CD4-positive, alpha-beta T cell treated with Interleukin-4 for 1 hour (primary cell): ENCODE results near the gene NUP210.

Experiments
- DNase-seq, 2 donors: peaks; one replicate each; pipeline ENCODE4 v3.0.0-alpha.2; 2020 to 2022

Gene NUP210

DNA sequence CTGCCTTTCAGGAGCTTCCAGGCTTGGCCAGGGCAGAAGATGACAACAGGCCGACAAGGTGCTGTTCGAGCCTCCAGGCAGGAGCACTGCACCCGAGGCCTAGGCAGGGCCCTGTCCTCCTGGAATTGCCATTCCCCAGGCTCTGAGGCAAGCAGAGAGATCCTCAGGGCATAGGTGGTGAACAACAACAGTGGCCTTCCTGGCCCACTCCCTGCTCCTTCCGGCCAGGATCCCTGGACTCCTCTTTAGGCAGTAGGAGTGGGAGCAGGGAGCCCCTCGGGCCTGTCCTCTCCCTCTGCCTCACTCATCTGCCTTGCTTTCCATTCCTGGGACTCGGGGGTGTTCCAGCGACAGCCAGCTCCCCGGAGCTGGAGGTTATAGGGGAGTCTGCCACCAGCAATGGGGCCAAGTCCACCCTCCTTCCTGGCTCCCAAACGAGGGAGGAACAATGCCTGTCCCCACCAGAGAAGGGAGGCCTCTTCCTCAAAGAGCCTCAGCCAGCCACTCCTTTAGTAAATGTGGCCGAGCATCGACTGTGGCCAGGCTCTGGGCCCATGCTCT lies 135.0 kb downstream of the NUP210 start:
- no peak for DNase-seq

DNA sequence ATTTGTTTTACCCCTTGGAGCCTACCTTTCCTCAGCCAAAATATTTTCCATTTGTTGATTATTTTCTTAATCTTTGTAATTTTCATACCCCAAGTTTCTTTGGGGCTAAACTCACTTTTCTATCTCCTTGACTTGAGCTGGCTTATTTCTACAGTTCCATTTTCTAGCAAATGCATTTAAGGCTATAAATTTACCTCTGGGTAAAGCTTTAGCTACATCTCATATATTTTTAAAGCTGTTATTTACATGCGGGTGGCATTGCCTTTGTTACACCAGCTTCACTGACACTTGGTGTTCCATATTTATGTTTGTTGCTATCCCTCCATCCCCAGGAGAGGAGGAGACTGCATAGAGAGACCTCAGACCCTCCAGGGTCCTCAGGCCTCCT lies 136.3 kb downstream of the NUP210 start:
- no peak for DNase-seq

- DNase-seq, result no peak
Measured at GRCh38 chr3:13282986-13283876, 136.9 kb downstream of the NUP210 start.

DNA sequence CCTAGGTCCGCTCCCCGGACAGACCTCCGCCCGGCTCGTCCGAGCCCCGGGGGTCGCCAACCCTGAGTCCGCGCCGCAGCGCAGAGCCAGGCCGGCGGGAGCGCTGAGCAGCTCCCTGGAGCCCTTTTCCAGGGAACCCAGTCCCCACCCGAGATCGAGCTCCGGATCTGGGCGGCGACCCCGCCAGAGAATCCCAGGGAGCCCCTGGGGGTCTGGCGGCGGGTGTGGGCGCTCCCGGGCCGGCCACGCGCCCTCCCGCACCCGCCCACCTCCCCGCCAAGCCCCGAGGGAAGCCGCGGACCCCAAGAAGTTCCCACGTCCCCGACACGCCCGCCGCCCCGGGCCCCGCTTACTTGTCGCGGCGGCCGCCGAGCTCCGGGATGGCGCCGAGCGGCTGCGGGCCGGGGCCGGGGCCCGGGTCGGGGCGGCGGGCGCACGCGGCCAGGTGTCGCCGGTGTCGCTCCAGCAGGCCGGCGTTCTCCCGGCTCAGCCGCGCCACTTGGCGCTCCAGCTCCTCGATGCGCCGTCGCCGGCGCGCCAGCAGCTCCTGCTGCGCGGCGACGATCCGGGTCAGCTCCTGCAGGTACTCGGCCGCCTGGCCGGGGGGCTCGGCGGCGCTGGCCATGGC lies 137.7 kb downstream of the NUP210 start:
- no peak for DNase-seq

DNA sequence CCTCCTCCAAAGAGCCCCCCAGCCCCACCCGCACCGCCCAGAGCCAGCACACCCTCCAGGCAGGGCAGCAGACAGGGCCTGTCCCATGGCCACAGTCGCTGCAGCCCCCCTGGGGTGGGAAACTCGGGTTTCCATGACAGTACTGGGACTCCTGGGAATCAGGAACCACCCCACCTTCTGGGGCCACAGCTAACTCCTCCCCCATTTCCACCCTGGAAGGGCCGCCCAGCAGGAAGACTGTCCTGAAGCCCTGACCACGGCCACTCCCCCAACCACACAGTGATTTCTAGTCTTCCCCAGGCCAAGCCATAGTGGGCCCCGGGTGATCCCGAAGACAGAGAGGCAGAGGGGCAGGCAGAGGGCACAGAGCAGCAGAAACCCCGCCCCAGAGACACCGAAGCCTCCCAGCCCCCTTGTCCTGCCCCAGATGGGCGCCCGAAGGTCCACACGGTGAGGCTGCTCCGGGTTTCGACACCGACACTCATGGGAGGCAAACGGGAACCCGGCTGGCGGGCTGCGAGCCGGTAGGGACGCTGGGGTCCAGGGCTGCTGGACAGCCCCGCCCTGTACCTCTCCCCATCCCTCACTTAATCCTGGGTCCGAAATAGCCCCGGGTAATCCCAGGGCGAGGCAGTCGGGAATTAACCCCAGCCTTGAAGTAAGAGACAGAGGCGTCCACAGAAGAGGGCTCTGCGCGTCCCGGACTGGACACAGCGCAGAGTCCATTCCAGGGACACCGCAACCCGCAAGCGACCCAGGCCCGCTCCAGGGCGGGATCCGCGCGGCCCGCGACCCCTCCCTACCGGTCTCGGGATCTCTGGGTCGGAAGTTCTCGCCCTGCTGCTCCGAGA lies 138.4 kb downstream of the NUP210 start:
- no peak for DNase-seq

GRCh38 chr3:13280811-13281506 lies 139.2 kb downstream of the NUP210 start:
- DNase-seq, result no peak

- DNase-seq, result no peak
Measured at GRCh38 chr3:13280122-13280790, 139.9 kb downstream of the NUP210 start.

- no peak for DNase-seq
Measured at GRCh38 chr3:13279532-13279910, 140.6 kb downstream of the NUP210 start.

DNA sequence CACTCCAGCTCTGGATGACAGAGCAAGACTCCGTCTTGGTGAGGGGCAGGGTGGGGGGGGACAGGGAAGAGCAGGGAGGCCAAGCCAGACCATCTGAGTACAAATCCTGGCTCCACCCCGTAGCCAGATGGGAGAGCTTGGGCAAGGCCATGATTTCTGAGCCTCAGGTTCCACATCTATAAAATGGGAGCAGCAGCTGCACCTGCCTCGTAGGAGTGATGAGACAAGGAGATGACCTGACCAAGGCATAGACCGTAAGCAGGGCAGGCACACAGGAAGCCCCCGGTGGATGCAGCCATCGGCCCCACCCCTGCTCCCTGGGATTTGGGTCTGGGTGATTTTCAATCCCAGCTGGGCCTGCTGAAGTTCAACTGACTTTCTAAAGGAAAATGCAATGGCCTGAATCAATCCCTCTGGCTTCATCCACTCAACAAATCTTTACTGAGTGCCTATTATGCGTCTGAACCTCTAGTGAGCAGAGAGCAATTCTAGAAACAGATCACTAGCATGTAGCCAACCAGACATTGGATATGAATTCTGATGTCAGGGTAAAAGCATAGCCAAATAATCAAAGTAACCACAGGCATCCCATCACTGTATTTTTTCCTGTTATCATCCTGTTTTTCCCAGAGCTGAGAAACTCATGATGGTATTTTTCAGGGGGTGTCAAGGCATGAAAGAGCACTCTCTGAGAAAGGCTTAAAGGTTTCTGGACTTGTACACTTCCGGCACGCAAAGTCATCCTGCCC lies 141.2 kb downstream of the NUP210 start:
- no peak for DNase-seq

DNA sequence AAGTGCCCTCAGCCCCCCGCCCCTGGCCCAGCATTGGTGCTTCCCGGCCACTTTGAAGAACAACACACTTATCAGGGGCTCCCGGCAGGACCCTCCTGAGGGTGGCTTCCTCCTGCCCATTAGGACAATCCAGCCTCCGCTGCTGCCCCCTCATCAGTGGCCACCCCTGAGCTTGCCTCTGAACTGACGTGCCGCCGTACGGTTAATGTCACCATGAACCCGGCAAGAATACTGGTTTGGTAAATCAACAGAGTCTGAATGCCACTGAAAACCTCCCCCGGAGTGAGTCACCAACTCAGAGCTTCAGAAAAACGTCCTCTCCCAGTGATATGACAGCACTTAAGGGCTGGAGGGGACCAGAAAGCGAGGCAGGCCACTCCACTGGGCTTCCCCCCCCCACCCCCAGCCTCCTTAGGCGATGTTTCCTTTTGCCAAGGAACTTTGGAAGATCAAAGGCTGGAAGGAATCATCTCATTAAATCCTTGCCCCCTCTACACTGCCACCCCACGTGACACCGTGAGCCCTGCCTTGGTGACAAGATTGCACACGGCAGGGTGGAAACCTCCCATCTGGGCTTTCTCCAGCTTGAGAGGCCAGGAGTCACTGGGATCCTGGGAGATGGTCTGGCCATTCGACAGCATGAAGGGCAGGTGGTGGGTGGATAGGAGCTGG lies 142.1 kb downstream of the NUP210 start:
- no peak for DNase-seq

DNA sequence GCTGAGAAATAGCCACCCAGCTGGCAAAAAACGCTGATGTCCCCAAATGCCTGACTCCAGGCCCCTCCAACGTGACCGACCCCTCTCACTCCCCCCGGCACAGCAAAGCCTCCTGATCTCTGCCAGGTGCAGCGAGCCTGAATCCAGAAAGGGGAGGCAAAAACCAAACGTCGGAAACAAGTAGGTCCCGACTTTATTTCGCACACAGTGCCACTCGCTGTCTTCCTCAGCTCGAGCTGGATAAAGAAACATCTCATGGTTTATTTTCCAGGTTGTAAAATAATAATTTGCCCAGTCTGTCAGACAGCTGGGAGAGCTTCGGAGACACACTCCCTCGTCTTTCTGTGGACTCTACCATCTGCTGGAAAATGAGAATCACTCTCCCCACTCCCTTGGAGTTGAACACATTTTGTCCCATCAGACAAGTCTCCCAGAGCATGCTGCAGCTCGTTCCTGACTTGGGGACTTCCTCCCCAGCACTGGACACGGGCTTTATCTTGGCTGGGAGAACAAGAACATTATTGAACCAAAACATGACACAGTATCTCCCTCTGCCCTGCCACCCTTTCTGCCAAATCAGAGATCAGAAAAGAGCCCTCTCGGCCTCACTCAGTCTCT lies 142.8 kb downstream of the NUP210 start:
- DNase-seq, result no peak

DNA sequence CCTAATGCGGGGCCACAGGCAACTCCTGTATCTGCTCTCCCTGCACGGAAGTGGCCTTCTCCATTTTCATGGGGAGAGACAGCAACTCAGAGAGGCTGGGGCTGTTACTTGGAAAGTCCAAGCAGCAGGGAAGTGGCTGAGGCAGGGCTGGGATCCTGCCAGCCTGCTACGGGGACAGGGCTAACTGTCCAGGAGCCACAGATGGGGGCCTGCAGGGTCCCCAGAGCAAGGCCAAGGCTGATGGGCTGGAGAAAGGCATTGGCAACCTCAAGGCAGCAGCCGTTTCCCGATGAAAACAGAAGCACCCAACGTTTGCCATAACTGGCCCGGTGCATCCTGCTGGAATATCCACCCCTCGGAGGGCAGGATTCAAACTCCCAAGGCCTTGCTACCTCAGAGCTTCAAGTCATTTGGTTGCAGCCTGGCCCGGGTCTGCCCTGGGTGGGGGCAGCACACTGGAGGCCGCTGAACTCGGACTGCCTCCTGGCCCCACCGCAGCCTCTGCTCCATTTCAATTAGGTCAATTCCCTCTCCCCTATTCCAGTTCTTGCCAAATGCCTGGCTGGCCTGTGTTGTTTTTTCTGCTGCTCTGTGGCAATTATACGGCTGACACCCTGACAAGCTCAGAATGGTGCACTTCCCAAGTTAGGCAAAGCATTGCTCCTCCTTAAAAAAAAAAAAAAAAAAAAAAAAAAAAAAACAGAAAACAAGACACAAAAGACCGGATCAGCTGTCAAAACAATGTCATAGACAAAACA lies 143.5 kb downstream of the NUP210 start:
- DNase-seq, result no peak

- DNase-seq, result no peak
Measured at GRCh38 chr3:13275376-13276005, 144.6 kb downstream of the NUP210 start.

DNA sequence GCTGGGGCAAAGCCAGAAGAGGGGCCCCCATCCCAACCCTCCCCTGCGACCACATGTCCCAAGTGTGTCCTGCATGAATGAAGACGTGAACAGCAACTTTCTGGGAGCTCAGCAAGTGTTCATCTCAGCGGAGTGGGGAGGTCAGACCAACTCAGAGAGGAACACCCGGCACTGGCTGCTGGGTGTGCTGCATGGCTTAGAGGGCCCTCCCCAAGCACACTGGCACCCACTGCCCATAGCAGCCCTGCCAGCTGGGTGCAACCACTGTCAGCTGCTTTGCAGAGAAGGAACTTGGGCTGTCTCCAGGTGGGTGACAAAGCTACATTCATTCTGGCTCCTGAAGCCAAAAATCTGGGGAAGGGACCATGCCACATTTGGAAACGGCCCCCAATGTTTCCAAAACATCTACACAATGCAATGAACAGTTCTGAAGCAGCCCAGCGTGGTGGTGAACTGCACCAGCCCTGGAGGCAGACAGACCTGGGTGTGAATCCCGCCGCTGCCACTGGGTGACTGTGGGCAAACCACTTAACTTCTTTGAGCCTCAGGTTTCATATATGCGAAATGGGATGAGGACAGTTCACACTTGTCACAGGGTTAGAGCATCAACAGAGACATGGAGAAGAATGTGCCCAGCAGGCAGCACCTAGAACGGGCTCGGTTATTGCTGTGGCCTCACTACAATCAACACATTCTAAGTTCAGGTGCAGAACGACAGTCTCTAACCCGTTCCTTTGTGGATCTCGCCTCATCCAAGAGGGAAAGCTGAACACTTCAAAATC lies 145.4 kb downstream of the NUP210 start:
- no peak for DNase-seq

GRCh38 chr3:13274125-13274524 lies 146.0 kb downstream of the NUP210 start:
- DNase-seq, result no peak

DNA sequence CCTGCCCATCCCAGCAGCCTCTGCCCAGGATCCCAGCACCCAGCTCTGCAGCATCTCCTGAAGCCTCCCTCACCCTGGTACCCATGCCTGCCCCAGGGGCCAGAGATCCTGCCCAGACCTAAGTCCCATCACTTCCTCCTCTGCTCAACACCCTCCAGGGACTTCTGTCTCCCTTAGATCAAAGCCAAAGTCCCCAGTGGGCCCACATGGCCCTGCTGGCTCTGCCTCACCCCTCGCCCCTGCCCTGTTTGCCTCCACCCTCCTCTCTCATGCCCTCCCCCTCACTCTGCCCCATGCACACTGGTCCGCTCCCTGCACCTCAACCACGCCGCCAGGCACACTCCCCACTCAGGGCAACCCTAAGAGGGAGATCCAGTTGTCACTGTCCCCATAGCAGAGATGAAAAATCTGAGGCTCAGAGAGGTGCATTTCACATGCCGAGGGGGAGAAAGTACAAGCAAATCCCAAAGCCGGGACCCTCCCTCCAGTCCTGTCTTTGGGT lies 146.5 kb downstream of the NUP210 start:
- no peak for DNase-seq

DNA sequence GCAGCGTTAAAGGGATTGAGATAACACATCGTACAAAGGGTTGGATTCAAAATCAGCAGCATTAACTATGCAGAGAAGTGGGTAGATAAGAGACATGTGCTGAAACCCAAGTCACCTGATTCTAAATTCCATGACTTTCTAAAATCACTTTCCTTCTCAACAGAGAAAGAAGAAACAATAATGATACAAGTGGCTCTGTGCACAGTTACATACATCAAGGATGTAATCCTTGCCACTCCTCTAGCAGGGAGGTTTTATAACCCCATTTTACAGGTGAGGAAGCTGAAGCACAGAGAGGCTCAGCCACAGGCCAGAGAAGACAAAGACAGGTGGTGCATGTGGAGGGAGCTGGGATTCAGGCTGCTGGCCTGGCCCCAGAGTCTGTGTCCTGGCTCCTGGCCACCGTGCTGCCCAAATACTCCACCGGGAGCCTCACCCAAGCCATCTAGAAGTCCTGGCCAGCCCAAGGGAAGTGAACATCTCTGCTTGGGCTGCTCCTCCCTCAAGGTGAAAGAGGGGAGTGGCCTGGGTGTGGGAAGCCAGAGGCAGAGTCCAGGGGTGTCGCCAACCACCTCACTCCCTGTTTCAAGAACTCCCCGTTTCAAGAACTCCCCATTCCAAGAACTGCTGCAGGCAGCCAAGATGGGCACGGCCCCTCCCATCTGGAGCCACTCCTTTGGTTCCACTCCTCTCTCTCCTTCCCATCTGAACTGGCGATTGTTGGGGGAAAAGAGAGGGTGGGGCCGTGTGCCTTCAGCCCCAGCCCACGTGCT lies 147.1 kb downstream of the NUP210 start:
- DNase-seq, result no peak
